Measurements from ENCODE around the gene HS3ST4.

GRCh38 chr16:25734430-25735385 lies 42.9 kb downstream of the HS3ST4 start:
- TF ChIP-seq, protein P1, sequence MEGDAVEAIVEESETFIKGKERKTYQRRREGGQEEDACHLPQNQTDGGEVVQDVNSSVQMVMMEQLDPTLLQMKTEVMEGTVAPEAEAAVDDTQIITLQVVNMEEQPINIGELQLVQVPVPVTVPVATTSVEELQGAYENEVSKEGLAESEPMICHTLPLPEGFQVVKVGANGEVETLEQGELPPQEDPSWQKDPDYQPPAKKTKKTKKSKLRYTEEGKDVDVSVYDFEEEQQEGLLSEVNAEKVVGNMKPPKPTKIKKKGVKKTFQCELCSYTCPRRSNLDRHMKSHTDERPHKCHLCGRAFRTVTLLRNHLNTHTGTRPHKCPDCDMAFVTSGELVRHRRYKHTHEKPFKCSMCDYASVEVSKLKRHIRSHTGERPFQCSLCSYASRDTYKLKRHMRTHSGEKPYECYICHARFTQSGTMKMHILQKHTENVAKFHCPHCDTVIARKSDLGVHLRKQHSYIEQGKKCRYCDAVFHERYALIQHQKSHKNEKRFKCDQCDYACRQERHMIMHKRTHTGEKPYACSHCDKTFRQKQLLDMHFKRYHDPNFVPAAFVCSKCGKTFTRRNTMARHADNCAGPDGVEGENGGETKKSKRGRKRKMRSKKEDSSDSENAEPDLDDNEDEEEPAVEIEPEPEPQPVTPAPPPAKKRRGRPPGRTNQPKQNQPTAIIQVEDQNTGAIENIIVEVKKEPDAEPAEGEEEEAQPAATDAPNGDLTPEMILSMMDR (IDR thresholded peaks at IDR 0.05; ENCODE audit: control extremely low read depth in 1 of 3, insufficient read depth in 1 of 3, low read depth in 1 of 3, low read length in 3 of 3): no peak
- TF ChIP-seq ATF2 (IDR thresholded peaks at IDR 0.05; ENCODE audit: low read length) (no peak), SP2 (IDR thresholded peaks at IDR 0.05; ENCODE audit: low read length) (no peak), POLR2AphosphoS5 (IDR thresholded peaks at IDR 0.05; ENCODE audit: low read depth, low read length) (no peak), TAF1 (IDR thresholded peaks at IDR 0.05; ENCODE audit: low read depth, low read length) (no peak), RXRA (IDR thresholded peaks at IDR 0.05; ENCODE audit: insufficient read depth, low read depth, low read length) (no peak), SP4 (IDR thresholded peaks at IDR 0.05; ENCODE audit: low read length) (no peak), CHD2 (IDR thresholded peaks at IDR 0.05; ENCODE audit: low read length) (no peak), JUND (IDR thresholded peaks at IDR 0.05; ENCODE audit: low read length) (no peak), JUN (IDR thresholded peaks at IDR 0.05; ENCODE audit: low read depth, low read length) (no peak), EZH2 (IDR thresholded peaks at IDR 0.05; ENCODE audit: low read depth, low read length, severe bottlenecking) (no peak), USF2 (IDR thresholded peaks at IDR 0.05; ENCODE audit: low read length) (no peak)
- TF ChIP-seq, protein P2, sequence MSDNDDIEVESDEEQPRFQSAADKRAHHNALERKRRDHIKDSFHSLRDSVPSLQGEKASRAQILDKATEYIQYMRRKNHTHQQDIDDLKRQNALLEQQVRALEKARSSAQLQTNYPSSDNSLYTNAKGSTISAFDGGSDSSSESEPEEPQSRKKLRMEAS (IDR thresholded peaks at IDR 0.05): no peak
